Erythroblast (primary cell): Measurements from ENCODE around the gene IMPG2.

Experiments
- GATA1 ChIP-seq: IDR thresholded peaks from 2 replicates; pipeline ENCODE4 v1.6.1; 2011; ENCODE audit warnings: low read depth, mild to moderate bottlenecking, control low read depth, low read length, moderate library complexity
- POLR2A ChIP-seq: IDR thresholded peaks from 2 replicates; pipeline ENCODE4 v1.6.1; 2011; ENCODE audit warnings: mild to moderate bottlenecking, low read length

DNA sequence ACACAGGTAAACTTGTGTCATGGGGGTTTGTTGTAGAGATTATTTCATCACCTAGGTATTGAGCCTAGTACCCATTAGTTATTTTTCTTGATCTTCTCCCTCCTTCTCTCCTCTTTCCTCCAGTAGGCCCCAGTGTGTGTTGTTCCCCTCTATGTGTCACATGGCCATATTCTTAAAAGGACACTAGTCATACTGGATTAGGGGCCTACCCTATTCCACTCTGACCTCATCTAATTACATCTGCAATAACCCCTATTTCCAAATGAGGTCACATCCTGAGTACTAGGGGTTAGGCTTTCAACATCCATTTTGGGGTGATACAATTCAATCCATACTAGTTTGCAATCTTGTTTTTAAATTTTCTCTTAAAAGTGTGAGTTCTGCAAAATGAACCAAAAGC lies 142.8 kb downstream of the IMPG2 start:
- no peak for TF ChIP-seq POLR2A
- TF ChIP-seq GATA1: no peak
